HepG2 (cell line): ENCODE results near the gene ELANE. TPM values are rescaled to one million over a fixed set of nuclear protein-coding genes. Genes with fewer than 3 reads are reported as not detected.
A peak's percentile ranks its signal among the peaks of the same experiment; 100 is the strongest.

Experiments
- CEBPB ChIP-seq: IDR thresholded peaks from 2 replicates; pipeline ENCODE4 v1.6.1; 2011; ENCODE audit warnings: low read depth, low read length, improper control_type of control experiment, borderline replicate concordance
- MXD4 ChIP-seq: IDR thresholded peaks from 2 replicates; pipeline ENCODE4 v1.6.1; 2016; ENCODE audit warnings: mild to moderate bottlenecking, missing biosample characterization, missing genetic modification reagents
- SNRNP70 ChIP-seq: fragments of 200-400 bp; formaldehyde crosslinking; IDR thresholded peaks from 2 replicates; pipeline ENCODE4 v1.6.1; 2017; ENCODE audit warnings: mild to moderate bottlenecking, low read depth, low read length, moderate library complexity
- ZBTB34 ChIP-seq: sonication (generic); formaldehyde crosslinking; IDR thresholded peaks from 2 replicates; pipeline ENCODE4 v1.8.0; 2022; ENCODE audit warnings: mild to moderate bottlenecking, missing genetic modification reagents
- ZNF33B ChIP-seq: sonication (generic); formaldehyde crosslinking; IDR thresholded peaks from 2 replicates; pipeline ENCODE4 v1.5.1; 2020; ENCODE audit warnings: mild to moderate bottlenecking, missing genetic modification reagents
- ZNF460 ChIP-seq: sonication (generic); formaldehyde crosslinking; IDR thresholded peaks from 2 replicates; pipeline ENCODE4 v1.5.1; 2020; ENCODE audit warnings: missing genetic modification reagents, mild to moderate bottlenecking, borderline replicate concordance
- ZNF570 ChIP-seq: sonication (generic); formaldehyde crosslinking; IDR thresholded peaks from 2 replicates; pipeline ENCODE4 v1.4.0; 2020; ENCODE audit warnings: mild to moderate bottlenecking, missing genetic modification reagents, borderline replicate concordance
- polyA plus RNA-seq, 8 experiments: library from polyadenylated mRNA; depleted of rRNA in 3 of 8; stranded (reverse) in 7 of 8; unstranded in 1 of 8; fragments of >200 nt; fragmentation: Illumina TruSeq in 4 of 8; extraction: Trizol in 4 of 8; gene quantifications; 2 replicates each; pipeline versions ENCODE4 v1.2.1 to v1.2.3, GENCODE V29; 2011 to 2016; ENCODE audit warnings: low read depth in 4 of 8, missing spikeins in 1 of 8, mixed read lengths in 1 of 8; ENCODE audit not compliant: insufficient read depth in 1 of 8
- total RNA-seq, 5 experiments: library from RNA; depleted of rRNA; stranded (reverse); fragments of >200 nt; fragmentation: Illumina TruSeq; extraction: Trizol; gene quantifications; 2 replicates each; pipeline ENCODE4 v1.2.3, GENCODE V29; 2016; ENCODE audit warnings: low read depth in 1 of 5
- TF ChIP-seq, protein P1 (sequence below): sonication (generic); formaldehyde crosslinking; IDR thresholded peaks from 2 replicates; pipeline ENCODE4 v1.4.0; 2020; ENCODE audit warnings: mild to moderate bottlenecking, missing genetic modification reagents
- TF ChIP-seq, protein P2 (sequence below): sonication (generic); formaldehyde crosslinking; IDR thresholded peaks from 2 replicates; pipeline ENCODE4 v1.8.1; 2022; ENCODE audit warnings: low read depth, mild to moderate bottlenecking, missing genetic modification reagents

The ELANE gene
- total and polyA plus RNA-seq, 2 of the 13 experiments (the other 11 are each of a cell fraction or from before 2014, with no cell fraction given), result not detected

DNA sequence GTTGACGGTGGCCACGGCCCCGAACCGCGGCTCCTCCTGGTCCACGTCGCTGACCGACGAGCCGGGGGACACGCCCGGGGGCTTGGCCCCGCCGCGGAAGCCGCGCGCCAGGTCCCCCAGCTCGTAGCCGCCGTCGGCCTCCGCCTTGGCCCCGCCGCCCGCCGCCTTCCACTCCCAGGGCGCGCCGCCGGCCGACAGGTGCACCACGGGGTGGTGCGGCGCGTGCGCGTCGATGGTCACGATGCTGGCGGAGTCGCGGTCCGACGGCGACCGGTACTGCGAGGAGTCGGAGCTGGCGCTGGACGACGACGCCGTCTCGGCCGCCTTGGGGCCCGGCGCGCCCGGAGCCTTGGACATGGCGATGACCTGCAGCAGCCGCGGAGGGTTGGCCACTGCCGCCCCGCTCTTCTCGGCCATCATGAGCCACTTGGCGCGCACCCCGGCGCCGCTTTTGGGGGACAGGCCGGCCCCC, 39.3 kb upstream of the ELANE start (continued):
- no peak for TF ChIP-seq ZBTB34 (CRISPR knock-in tag)
- no peak for TF ChIP-seq ZNF460 (CRISPR knock-in tag)
- no peak for TF ChIP-seq MXD4 (CRISPR knock-in tag)
- TF ChIP-seq CEBPB, result no peak
- TF ChIP-seq, protein P1, sequence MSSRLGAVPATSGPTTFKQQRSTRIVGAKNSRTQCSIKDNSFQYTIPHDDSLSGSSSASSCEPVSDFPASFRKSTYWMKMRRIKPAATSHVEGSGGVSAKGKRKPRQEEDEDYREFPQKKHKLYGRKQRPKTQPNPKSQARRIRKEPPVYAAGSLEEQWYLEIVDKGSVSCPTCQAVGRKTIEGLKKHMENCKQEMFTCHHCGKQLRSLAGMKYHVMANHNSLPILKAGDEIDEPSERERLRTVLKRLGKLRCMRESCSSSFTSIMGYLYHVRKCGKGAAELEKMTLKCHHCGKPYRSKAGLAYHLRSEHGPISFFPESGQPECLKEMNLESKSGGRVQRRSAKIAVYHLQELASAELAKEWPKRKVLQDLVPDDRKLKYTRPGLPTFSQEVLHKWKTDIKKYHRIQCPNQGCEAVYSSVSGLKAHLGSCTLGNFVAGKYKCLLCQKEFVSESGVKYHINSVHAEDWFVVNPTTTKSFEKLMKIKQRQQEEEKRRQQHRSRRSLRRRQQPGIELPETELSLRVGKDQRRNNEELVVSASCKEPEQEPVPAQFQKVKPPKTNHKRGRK (CRISPR knock-in tag), result no peak
- TF ChIP-seq ZNF33B (CRISPR knock-in tag), result no peak
- peak; percentile 63; the same call in 1 of the 2 replicates for TF ChIP-seq SNRNP70
- TF ChIP-seq, protein P2, sequence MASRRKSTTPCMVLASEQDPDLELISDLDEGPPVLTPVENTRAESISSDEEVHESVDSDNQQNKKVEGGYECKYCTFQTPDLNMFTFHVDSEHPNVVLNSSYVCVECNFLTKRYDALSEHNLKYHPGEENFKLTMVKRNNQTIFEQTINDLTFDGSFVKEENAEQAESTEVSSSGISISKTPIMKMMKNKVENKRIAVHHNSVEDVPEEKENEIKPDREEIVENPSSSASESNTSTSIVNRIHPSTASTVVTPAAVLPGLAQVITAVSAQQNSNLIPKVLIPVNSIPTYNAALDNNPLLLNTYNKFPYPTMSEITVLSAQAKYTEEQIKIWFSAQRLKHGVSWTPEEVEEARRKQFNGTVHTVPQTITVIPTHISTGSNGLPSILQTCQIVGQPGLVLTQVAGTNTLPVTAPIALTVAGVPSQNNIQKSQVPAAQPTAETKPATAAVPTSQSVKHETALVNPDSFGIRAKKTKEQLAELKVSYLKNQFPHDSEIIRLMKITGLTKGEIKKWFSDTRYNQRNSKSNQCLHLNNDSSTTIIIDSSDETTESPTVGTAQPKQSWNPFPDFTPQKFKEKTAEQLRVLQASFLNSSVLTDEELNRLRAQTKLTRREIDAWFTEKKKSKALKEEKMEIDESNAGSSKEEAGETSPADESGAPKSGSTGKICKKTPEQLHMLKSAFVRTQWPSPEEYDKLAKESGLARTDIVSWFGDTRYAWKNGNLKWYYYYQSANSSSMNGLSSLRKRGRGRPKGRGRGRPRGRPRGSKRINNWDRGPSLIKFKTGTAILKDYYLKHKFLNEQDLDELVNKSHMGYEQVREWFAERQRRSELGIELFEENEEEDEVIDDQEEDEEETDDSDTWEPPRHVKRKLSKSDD (CRISPR knock-in tag), result peak; percentile 14; the same call in 1 of the 2 replicates
- no peak for TF ChIP-seq ZNF570 (CRISPR knock-in tag)
